Measurements from ENCODE around the gene GSS.
"Not testable (repeated sequence)": the region's sequence is repeated elsewhere in the genome, so short reads cannot be mapped to it uniquely, and the experiment has no call there.

The GSS gene

GRCh38 chr20:34896086-34896621 is 59.5 kb downstream of the GSS start:
- DNase-seq, result no peak

GRCh38 chr20:34895465-34895864 is 60.1 kb downstream of the GSS start:
- DNase-seq, result no peak

GRCh38 chr20:34894723-34895122 is 60.9 kb downstream of the GSS start:
- DNase-seq, result no peak

- no peak for DNase-seq
Measured at GRCh38 chr20:34892671-34893070, 62.9 kb downstream of the GSS start.

- peak; percentile 39 for DNase-seq
Measured at GRCh38 chr20:34891166-34892062, 64.2 kb downstream of the GSS start.

GRCh38 chr20:34888468-34888867 is 67.1 kb downstream of the GSS start:
- no peak for DNase-seq

GRCh38 chr20:34887023-34887422 is 68.6 kb downstream of the GSS start:
- DNase-seq, result no peak

GRCh38 chr20:34886122-34886521 is 69.5 kb downstream of the GSS start:
- DNase-seq, result no peak

GRCh38 chr20:34884260-34884659 is 71.3 kb downstream of the GSS start:
- no peak for DNase-seq

- no peak for DNase-seq
Measured at GRCh38 chr20:34883809-34884208, 71.8 kb downstream of the GSS start.

GRCh38 chr20:34883087-34883688 is 72.4 kb downstream of the GSS start:
- DNase-seq, result no peak

- DNase-seq, result no peak
Measured at GRCh38 chr20:34881689-34882088, 73.9 kb downstream of the GSS start.

- DNase-seq, result not testable (repeated sequence)
Measured at GRCh38 chr20:34880971-34881370, 74.6 kb downstream of the GSS start.

- DNase-seq, result no peak
Measured at GRCh38 chr20:34880215-34880850, 75.3 kb downstream of the GSS start.

Measured in stimulated activated CD8-positive, alpha-beta memory T cell treated with anti-CD3 and anti-CD28 coated beads, Interleukin-4, amount 100 ng/mL, for 48 hours (primary cell).